22Rv1 (cell line): Measurements from ENCODE around the gene SLC2A11.
A peak's percentile ranks its signal among the peaks of the same experiment; 100 is the strongest.
"Not testable (repeated sequence)": the region's sequence is repeated elsewhere in the genome, so short reads cannot be mapped to it uniquely, and the experiment has no call there.

Source experiments
- H3K27ac ChIP-seq: fragments of 450-650 bp; 2 replicates; pipeline ENCODE4 v1.5.1; 2017
- ZFX ChIP-seq: fragments of 450-650 bp; IDR thresholded peaks from 2 replicates; pipeline ENCODE4 v1.6.1; 2017; ENCODE audit warnings: antibody characterized with exemption, borderline replicate concordance
- TF ChIP-seq, protein P1 (sequence below): fragments of 450-650 bp; IDR thresholded peaks from 2 replicates; pipeline ENCODE4 v1.5.1; 2017; ENCODE audit warnings: mild to moderate bottlenecking

The SLC2A11 gene

GRCh38 chr22:23897320-23897719, 39.6 kb downstream of the SLC2A11 start:
- H3K27ac ChIP-seq: peak overlapping the region; percentile 98; the same call in 1 of the 2 replicates
- TF ChIP-seq, protein P1, sequence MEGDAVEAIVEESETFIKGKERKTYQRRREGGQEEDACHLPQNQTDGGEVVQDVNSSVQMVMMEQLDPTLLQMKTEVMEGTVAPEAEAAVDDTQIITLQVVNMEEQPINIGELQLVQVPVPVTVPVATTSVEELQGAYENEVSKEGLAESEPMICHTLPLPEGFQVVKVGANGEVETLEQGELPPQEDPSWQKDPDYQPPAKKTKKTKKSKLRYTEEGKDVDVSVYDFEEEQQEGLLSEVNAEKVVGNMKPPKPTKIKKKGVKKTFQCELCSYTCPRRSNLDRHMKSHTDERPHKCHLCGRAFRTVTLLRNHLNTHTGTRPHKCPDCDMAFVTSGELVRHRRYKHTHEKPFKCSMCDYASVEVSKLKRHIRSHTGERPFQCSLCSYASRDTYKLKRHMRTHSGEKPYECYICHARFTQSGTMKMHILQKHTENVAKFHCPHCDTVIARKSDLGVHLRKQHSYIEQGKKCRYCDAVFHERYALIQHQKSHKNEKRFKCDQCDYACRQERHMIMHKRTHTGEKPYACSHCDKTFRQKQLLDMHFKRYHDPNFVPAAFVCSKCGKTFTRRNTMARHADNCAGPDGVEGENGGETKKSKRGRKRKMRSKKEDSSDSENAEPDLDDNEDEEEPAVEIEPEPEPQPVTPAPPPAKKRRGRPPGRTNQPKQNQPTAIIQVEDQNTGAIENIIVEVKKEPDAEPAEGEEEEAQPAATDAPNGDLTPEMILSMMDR: no peak
- no peak for TF ChIP-seq ZFX

DNA sequence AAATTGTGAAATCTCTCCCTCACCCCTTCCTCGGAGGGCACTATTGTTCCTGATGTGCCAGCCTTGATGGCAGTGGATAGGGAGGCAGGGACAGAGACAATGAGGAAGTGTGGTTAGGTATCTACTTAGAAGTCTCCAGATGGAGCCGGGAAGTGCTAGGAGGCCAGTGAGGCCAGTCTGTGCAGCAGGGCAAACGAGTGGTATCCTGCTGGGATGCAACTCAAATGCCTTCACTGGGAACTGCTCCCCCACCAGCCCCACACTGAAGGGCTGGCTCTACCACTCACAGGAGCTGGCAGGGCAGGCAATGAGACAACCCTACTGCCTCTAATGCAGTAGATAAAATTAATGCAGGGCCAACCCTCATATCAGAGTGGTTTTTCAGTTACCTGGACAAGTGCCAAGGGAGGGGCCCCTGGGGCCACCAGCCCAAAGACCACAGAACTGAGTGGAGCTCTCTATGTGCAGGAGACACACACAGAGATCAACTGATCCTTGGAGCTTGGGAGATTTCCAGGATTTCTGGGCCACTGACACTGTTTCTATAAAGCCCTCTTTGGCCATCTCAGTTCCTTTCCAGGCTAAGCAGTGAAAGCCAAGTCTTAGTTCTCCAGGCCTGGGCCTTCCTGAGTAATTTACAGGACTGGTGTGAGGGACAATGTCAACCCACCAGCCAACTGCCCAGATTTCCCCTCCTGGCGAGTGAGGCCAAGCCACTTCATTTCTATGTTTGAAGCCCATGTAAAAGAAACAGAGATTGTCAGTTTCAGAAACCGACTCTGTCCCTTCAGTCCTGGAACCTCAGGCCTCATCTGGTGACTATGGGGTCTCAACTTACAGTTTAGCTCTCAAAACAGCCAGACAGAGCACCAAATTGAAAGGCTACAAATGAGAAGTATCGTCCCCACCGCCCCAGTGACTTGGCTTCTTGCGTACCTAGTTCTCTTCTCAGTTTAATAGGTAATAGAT, 40.6 kb downstream of the SLC2A11 start:
- peak overlapping the region; percentile 98 for H3K27ac ChIP-seq
- TF ChIP-seq, protein P1: no peak
- TF ChIP-seq ZFX: no peak

DNA sequence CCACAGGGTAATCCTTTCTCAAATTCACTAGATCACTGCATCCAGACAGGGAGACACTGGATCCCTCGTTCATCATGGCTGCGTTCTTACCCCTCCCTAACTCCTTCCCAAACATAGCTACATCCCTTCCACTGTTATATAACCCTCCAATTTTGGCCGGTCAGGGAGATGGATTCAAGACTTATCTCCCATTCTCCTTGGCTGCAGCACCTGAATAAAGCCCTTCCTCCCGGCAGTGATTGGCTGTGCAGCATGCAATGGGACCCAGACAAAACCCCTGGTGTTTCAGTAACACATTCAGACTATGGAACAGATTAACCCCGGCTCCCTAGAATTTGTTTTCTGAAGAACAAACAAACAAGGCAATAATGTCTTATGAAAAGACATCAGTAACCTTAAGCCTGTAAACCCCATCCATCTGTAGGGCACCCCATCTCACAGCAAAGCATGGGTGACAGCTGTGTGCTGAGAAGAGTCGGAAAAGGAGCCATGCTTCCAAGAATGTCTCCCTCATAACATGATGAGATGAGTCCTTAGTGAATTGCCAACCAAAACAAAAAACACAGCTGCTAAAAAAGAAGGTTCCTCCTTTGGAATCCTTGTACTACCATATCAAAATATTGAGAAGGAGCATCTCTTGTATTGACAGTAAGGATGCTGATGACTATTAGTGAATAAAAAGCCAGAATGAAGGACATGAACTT, 41.5 kb downstream of the SLC2A11 start:
- peak overlapping the region; percentile 98 for H3K27ac ChIP-seq
- TF ChIP-seq, protein P1: no peak
- TF ChIP-seq ZFX: no peak

GRCh38 chr22:23900227-23900626, 42.6 kb downstream of the SLC2A11 start:
- not testable (repeated sequence) for H3K27ac ChIP-seq

- no peak overlapping the region for H3K27ac ChIP-seq
- no peak for TF ChIP-seq ZFX
- TF ChIP-seq, protein P1: no peak
Observed at GRCh38 chr22:23901600-23901999, 43.9 kb downstream of the SLC2A11 start.

DNA sequence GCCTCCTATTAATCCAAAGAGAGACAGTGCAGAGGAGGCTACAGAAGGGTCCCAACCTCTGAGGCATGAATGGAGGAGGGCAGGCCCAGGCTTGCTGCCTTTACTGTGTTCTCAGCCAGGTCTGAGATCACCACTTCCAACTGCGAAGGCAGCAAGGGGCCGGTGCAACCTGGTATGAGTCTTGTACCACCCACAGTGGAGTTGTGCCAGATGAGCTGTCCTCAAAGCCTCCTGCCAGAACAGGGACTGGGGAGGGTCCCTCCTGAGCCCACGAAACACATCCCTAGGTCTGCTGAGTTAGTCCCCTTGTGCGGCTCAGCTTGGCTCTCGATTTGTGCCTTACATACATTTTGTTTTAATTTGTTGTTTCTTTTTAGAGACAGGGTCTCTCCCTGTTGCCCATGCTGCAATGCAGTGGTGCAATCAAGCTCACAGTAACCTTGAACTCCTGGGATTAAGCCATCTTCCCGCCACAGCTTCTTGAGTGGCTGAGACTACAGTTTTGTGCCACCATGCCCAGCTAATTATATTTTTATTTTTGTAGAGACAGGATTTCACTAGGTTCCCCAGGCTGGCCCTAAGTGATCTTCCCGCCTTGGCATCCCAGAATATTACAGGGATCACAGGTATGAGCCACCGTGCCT, 45.8 kb downstream of the SLC2A11 start:
- TF ChIP-seq, protein P1: no peak
- TF ChIP-seq ZFX: no peak
- H3K27ac ChIP-seq: no peak overlapping the region

- TF ChIP-seq, protein P1: no peak
- no peak overlapping the region; the same call in 1 of the 2 replicates for H3K27ac ChIP-seq
Observed at GRCh38 chr22:23904573-23905254, 47.0 kb downstream of the SLC2A11 start.
